ENCODE data around the gene APOBEC3B. TPM values are rescaled to one million over a fixed set of nuclear protein-coding genes. Genes with fewer than 3 reads are reported as not detected.
"Not testable (repeated sequence)": the region's sequence is repeated elsewhere in the genome, so short reads cannot be mapped to it uniquely, and the experiment has no call there.

APOBEC3B gene
- total and polyA plus RNA-seq, 2 donors (not counting 1 experiment from before 2014, with no cell fraction given), result 2.4 to 7.9 TPM

DNA sequence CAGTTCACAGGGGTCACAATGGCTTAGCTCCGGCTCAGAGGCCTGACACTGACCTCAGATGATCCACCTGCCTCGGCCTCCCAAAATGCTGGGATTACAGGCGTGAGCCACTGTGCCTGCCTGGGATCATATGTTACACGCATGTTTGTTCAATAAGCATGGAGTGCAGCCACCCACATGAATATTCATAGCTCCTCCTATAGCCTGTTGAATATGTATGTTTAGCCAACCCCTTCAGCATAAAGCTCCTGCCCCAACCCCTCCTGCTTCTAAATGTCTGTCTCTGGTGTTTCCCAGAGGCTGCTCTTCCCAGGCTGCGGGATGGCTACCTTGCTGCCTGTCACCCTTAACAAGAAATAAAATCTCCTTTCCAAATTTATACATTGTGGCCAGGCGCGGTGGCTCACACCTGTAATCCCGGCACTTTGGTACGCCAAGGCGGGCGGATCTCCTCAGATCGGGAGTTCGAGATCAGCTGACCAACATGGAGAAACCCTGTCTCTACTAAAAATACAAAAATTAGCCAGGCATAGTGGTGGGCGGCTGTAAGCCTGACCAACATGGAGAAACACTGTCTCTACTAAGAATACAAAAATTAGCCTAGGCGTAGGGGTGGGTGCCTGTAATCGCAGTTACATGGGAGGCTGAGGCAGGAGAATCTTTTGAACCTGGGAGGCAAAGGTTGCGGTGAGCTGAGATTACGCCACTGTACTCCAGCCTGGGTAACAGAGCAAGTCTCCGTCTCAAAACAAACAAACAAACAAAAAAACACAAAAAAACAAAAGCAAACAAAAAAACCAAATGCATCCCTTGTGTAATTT, 57.4 kb downstream of the APOBEC3B start:
- Histone ChIP-seq H3K4me1 (ENCODE audit: control insufficient read depth in 2 of 2, insufficient read depth in 2 of 2, low read length in 2 of 2) (peaks cover 20 to 47% of the 10 kb centered on the region in 2 donors), H3K36me3 (replicated peaks in 1 of 2; ENCODE audit: control extremely low read depth in 1 of 2, control insufficient read depth in 1 of 2, extremely low read depth in 1 of 2, insufficient read depth in 2 of 2, low read length in 1 of 2) (peaks cover 0 to 7% of the 10 kb centered on the region in 2 experiments), H3K27me3 (replicated peaks in 1 of 4; ENCODE audit: control extremely low read depth in 1 of 4, control insufficient read depth in 3 of 4, insufficient read depth in 4 of 4, low read length in 3 of 4) (no peaks in the 10 kb centered on the region), H3K4me2 (replicated peaks; ENCODE audit: low read depth, low read length, poor library complexity, severe bottlenecking) (peak overlapping the region; percentile 62), H3K79me2 (ENCODE audit: control insufficient read depth, insufficient read depth, low read length) (peaks cover 37% of the 10 kb centered on the region), H3K9ac (ENCODE audit: low read length) (peak overlapping the region; percentile 89), H3K4me3 (ENCODE audit: control extremely low read depth in 1 of 5, extremely low read depth in 1 of 5, insufficient read depth in 1 of 5, low read depth in 2 of 5, low read length in 4 of 5) (peak overlapping the region in 1 of 5 experiments; percentile 59), H2AFZ (ENCODE audit: insufficient read depth, low read depth, low read length, poor library complexity, severe bottlenecking) (peak overlapping the region; percentile 60), H4K20me1 (ENCODE audit: control insufficient read depth, insufficient read depth, low read length, poor library complexity, severe bottlenecking) (no peaks in the 10 kb centered on the region), H3K9me3 (ENCODE audit: control extremely low read depth in 1 of 3, control insufficient read depth in 2 of 3, insufficient read depth in 1 of 3, low read length in 2 of 3) (no peaks in the 10 kb centered on the region), H3K27ac (ENCODE audit: low read length in 2 of 2) (peak overlapping the region; percentile 51 to 91)
- Mint-ChIP-seq H3K27me3 (no peaks in the 10 kb centered on the region), H3K4me3 (peak overlapping the region; percentile 92), H3K4me1 (peaks cover 40% of the 10 kb centered on the region), H3K27ac (peak overlapping the region; percentile 90), H3K9me3 (ENCODE audit: insufficient read depth) (no peaks in the 10 kb centered on the region)
- intact Hi-C loops (cut with micrococcal nuclease), result loop anchor here (1.0 to 2.0 kb wide), 2 partner anchors 25 to 27 kb away; partner anchors contain the start of gene APOBEC3C
- 97% methylated on average over 12 of the region's 19 CpGs for WGBS (ENCODE audit: insufficient coverage)
- POLR2A ChIA-PET, result no interaction called here
- DNase-seq (no peak), ATAC-seq (ENCODE audit: low read depth) (no peak)
- CTCF ChIA-PET, result interaction anchor here (0.6 to 1.5 kb wide), 3 partner anchors 36 to 278 kb away, joined by 4 read pairs; no protein-coding TSS in a partner anchor
- TF ChIP-seq, protein P1, sequence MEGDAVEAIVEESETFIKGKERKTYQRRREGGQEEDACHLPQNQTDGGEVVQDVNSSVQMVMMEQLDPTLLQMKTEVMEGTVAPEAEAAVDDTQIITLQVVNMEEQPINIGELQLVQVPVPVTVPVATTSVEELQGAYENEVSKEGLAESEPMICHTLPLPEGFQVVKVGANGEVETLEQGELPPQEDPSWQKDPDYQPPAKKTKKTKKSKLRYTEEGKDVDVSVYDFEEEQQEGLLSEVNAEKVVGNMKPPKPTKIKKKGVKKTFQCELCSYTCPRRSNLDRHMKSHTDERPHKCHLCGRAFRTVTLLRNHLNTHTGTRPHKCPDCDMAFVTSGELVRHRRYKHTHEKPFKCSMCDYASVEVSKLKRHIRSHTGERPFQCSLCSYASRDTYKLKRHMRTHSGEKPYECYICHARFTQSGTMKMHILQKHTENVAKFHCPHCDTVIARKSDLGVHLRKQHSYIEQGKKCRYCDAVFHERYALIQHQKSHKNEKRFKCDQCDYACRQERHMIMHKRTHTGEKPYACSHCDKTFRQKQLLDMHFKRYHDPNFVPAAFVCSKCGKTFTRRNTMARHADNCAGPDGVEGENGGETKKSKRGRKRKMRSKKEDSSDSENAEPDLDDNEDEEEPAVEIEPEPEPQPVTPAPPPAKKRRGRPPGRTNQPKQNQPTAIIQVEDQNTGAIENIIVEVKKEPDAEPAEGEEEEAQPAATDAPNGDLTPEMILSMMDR (IDR thresholded peaks at IDR 0.05), result no peak
- no peak for TF ChIP-seq EZH2 (IDR thresholded peaks at IDR 0.05; ENCODE audit: borderline replicate concordance, insufficient read depth, low read depth, low read length, poor library complexity, severe bottlenecking)

DNA sequence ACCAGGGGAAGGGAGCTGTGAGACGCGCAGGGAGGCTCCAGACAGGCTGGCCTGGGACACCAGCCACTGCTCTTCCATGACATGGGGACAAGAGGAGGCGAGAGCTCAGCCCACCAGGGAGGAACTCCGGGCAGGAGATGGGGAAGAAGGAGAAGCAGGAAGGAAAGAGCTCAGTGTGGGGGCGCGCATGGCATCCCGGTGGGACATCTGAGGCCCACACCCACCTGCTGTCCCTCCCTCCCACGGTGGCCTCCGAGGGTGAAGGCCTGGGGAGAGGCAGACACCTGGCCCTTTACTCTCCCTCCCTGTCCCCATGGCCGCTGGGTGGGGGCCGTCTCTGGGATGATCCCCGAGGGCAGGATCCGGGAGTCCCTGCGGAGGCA, 58.0 kb downstream of the APOBEC3B start:
- not testable (repeated sequence) for DNase-seq; ATAC-seq (ENCODE audit: low read depth); H3K9me3 Mint-ChIP-seq (ENCODE audit: insufficient read depth); H3K36me3 ChIP-seq (replicated peaks in 1 of 2; ENCODE audit: control extremely low read depth in 1 of 2, control insufficient read depth in 1 of 2, extremely low read depth in 1 of 2, insufficient read depth in 2 of 2, low read length in 1 of 2); H4K20me1 ChIP-seq (ENCODE audit: control insufficient read depth, insufficient read depth, low read length, poor library complexity, severe bottlenecking); H3K27me3 Mint-ChIP-seq; H3K27me3 ChIP-seq (replicated peaks in 1 of 4; ENCODE audit: control extremely low read depth in 1 of 4, control insufficient read depth in 3 of 4, insufficient read depth in 4 of 4, low read length in 3 of 4); H3K9me3 ChIP-seq (ENCODE audit: control extremely low read depth in 1 of 3, control insufficient read depth in 2 of 3, insufficient read depth in 1 of 3, low read length in 2 of 3)
- Histone ChIP-seq H2AFZ (ENCODE audit: insufficient read depth, low read depth, low read length, poor library complexity, severe bottlenecking) (peak overlapping the region; percentile 60), H3K4me3 (ENCODE audit: control extremely low read depth in 1 of 5, extremely low read depth in 1 of 5, insufficient read depth in 1 of 5, low read depth in 2 of 5, low read length in 4 of 5) (peak overlapping the region in 4 of 5 experiments; percentile 59 to 91 (median 68)), H3K79me2 (ENCODE audit: control insufficient read depth, insufficient read depth, low read length) (peaks cover 40% of the 10 kb centered on the region), H3K4me2 (replicated peaks; ENCODE audit: low read depth, low read length, poor library complexity, severe bottlenecking) (peak overlapping the region; percentile 62), H3K9ac (ENCODE audit: low read length) (peak overlapping the region; percentile 89), H3K4me1 (ENCODE audit: control insufficient read depth in 2 of 2, insufficient read depth in 2 of 2, low read length in 2 of 2) (peaks cover 20 to 50% of the 10 kb centered on the region in 2 donors), H3K27ac (ENCODE audit: low read length in 2 of 2) (peak overlapping the region; percentile 51 to 91)
- POLR2A ChIA-PET, result interaction anchor here (0.6 kb wide), 1 partner anchor 33 kb away, joined by 3 read pairs; no protein-coding TSS in a partner anchor
- intact Hi-C loops (cut with micrococcal nuclease), result loop anchor here (1.0 to 2.0 kb wide), 2 partner anchors 25 to 26 kb away; partner anchors contain the start of gene APOBEC3C
- peaks cover 45% of the 10 kb centered on the region for H3K4me1 Mint-ChIP-seq
- peak overlapping the region; percentile 92 for H3K4me3 Mint-ChIP-seq
- 74% methylated on average over 3 of the region's 14 CpGs for WGBS (ENCODE audit: insufficient coverage)
- CTCF ChIA-PET, result interaction anchor here (0.6 to 1.5 kb wide), 2 partner anchors 66 to 278 kb away, joined by 4 read pairs; no protein-coding TSS in a partner anchor
- peak overlapping the region; percentile 90 for H3K27ac Mint-ChIP-seq

DNA sequence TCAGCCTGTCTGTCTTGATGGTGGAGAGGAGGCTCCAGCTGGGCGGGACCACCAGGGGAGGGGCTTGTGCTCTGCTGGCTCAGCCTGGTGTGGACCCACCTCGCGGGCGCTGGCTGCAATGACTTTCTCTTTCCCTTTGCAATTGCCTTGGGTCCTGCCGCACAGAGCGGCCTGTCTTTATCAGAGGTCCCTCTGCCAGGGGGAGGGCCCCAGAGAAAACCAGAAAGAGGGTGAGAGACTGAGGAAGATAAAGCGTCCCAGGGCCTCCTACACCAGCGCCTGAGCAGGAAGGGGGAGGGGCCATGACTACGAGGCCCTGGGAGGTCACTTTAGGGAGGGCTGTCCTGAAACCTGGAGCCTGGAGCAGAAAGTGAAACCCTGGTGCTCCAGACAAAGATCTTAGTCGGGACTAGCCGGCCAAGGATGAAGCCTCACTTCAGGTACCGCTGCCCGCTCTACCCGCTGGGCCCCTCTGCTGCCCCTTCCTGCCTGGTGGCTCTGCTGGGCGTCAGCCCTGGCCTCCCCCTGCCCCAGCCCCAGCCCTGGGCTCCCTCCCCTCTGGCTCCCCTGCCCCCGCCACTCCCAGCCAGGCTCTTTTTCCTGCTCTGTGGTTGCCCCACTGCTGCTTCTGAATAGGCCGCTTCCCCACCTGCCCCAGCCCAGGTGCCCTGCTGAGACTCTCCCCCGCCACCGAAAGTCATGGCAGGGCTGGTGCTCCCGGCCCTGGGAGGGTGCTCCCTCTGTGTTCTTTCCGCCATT, 58.6 kb downstream of the APOBEC3B start, which contains the start of gene APOBEC3F:
Gene APOBEC3F, plus strand, starts transcription at position 327 of the 759 bp plus-strand sequence. Its CDS starts 97 bp downstream, at position 424.
- H3K36me3 ChIP-seq (replicated peaks in 1 of 2; ENCODE audit: control extremely low read depth in 1 of 2, control insufficient read depth in 1 of 2, extremely low read depth in 1 of 2, insufficient read depth in 2 of 2, low read length in 1 of 2), result peaks cover 0 to 14% of the 10 kb centered on the region in 2 experiments
- H3K9me3 ChIP-seq (ENCODE audit: control extremely low read depth in 1 of 3, control insufficient read depth in 2 of 3, insufficient read depth in 1 of 3, low read length in 2 of 3); H3K9me3 Mint-ChIP-seq (ENCODE audit: insufficient read depth); H3K27me3 Mint-ChIP-seq; H4K20me1 ChIP-seq (ENCODE audit: control insufficient read depth, insufficient read depth, low read length, poor library complexity, severe bottlenecking); H3K27me3 ChIP-seq (replicated peaks in 1 of 4; ENCODE audit: control extremely low read depth in 1 of 4, control insufficient read depth in 3 of 4, insufficient read depth in 4 of 4, low read length in 3 of 4): not testable (repeated sequence)
- peaks cover 24 to 51% of the 10 kb centered on the region in 2 donors for H3K4me1 ChIP-seq (ENCODE audit: control insufficient read depth in 2 of 2, insufficient read depth in 2 of 2, low read length in 2 of 2)
- ATAC-seq (ENCODE audit: low read depth) (peak; percentile 85), DNase-seq (peak; percentile 56)
- peaks cover 51% of the 10 kb centered on the region for H3K4me1 Mint-ChIP-seq
- H3K79me2 ChIP-seq (ENCODE audit: control insufficient read depth, insufficient read depth, low read length), result peaks cover 46% of the 10 kb centered on the region
- POLR2A ChIA-PET, result interaction anchor here (0.6 kb wide), 1 partner anchor 33 kb away, joined by 3 read pairs; no protein-coding TSS in a partner anchor
- WGBS (ENCODE audit: insufficient coverage), result 0% methylated on average over 12 of the region's 21 CpGs
- peak within 1 kb of the TSS; percentile 89 for H3K9ac ChIP-seq (ENCODE audit: low read length)
- H3K4me3 ChIP-seq (ENCODE audit: control extremely low read depth in 1 of 5, extremely low read depth in 1 of 5, insufficient read depth in 1 of 5, low read depth in 2 of 5, low read length in 4 of 5), result peak within 1 kb of the TSS; percentile 55 to 91 (median 65)
- peak within 1 kb of the TSS; percentile 96 for H3K27ac Mint-ChIP-seq
- CTCF ChIA-PET, result interaction anchor here (1.5 kb wide), 1 partner anchor 67 kb away, joined by 4 read pairs; no protein-coding TSS in a partner anchor
- intact Hi-C loops (cut with micrococcal nuclease), result loop anchor here (1.0 to 2.0 kb wide), 2 partner anchors 26 kb away; partner anchors contain the start of gene APOBEC3C
- H3K4me3 Mint-ChIP-seq, result peak within 1 kb of the TSS; percentile 92
- H3K4me2 ChIP-seq (replicated peaks; ENCODE audit: low read depth, low read length, poor library complexity, severe bottlenecking), result peak within 1 kb of the TSS; percentile 89
- H3K27ac ChIP-seq (ENCODE audit: low read length in 2 of 2), result peak within 1 kb of the TSS; percentile 72 to 91
- peak within 1 kb of the TSS; percentile 60 for H2AFZ ChIP-seq (ENCODE audit: insufficient read depth, low read depth, low read length, poor library complexity, severe bottlenecking)
